Bronchial epithelial cell (primary cell): ENCODE data around the gene PICK1. TPM values are rescaled to one million over a fixed set of nuclear protein-coding genes. Genes with fewer than 3 reads are reported as not detected.
A peak's percentile ranks its signal among the peaks of the same experiment; 100 is the strongest.

Source experiments
- DNase-seq: peaks from one replicate; pipeline ENCODE4 v3.0.0-alpha.2; 2010; ENCODE audit warnings: low read depth
- FAIRE-seq: peaks from 2 replicates; lab custom pipeline; 2011; peaks lifted over from hg19 to GRCh38; lab: Jason Lieb, UNC
- H3K27me3 ChIP-seq: 2 replicates; pipeline ENCODE4 v1.5.1; 2011; ENCODE audit warnings: low read length; ENCODE audit not compliant: control insufficient read depth, insufficient read depth
- H3K36me3 ChIP-seq: 2 replicates; pipeline ENCODE4 v1.5.1; 2011; ENCODE audit warnings: low read length; ENCODE audit not compliant: control insufficient read depth, insufficient read depth
- H3K4me3 ChIP-seq: 2 replicates; pipeline ENCODE4 v1.5.1; 2011; ENCODE audit warnings: mild to moderate bottlenecking, low read depth, low read length, control low read depth
- CTCF ChIP-seq: IDR thresholded peaks from 2 replicates; pipeline ENCODE4 v1.5.1; 2011; ENCODE audit warnings: mild to moderate bottlenecking, moderate library complexity, low read length, control low read depth, inconsistent platforms; ENCODE audit not compliant: insufficient read depth, severe bottlenecking
- total RNA-seq: library from RNA; depleted of rRNA; stranded (reverse); fragments of >200 nt; gene quantifications from 2 replicates; pipeline ENCODE4 v1.2.1, GENCODE V29; 2014

PICK1 gene
- total RNA-seq, 1 donor from 2014 or later, result 27.9 TPM

- Histone ChIP-seq H3K4me3 (no peak overlapping the region), H3K27me3 (peaks cover 8% of the 10 kb centered on the region), H3K36me3 (no peaks in the 10 kb centered on the region)
- FAIRE-seq (no peak), DNase-seq (no peak)
- TF ChIP-seq CTCF, result no peak
These were observed 27.3 kb upstream of the PICK1 start for GRCh38 chr22:38029901-38030300.

- no peak for FAIRE-seq
- Histone ChIP-seq H3K27me3 (peaks cover 6% of the 10 kb centered on the region), H3K36me3 (no peaks in the 10 kb centered on the region), H3K4me3 (no peak overlapping the region)
- DNase-seq, result no peak
- TF ChIP-seq CTCF, result no peak
These were observed 26.7 kb upstream of the PICK1 start for GRCh38 chr22:38030311-38031133.

GRCh38 chr22:38031491-38031890 lies 25.7 kb upstream of the PICK1 start:
- Histone ChIP-seq H3K36me3 (no peaks in the 10 kb centered on the region), H3K4me3 (no peak overlapping the region), H3K27me3 (peaks cover 3% of the 10 kb centered on the region)
- no peak for FAIRE-seq
- no peak for TF ChIP-seq CTCF
- no peak for DNase-seq

DNA sequence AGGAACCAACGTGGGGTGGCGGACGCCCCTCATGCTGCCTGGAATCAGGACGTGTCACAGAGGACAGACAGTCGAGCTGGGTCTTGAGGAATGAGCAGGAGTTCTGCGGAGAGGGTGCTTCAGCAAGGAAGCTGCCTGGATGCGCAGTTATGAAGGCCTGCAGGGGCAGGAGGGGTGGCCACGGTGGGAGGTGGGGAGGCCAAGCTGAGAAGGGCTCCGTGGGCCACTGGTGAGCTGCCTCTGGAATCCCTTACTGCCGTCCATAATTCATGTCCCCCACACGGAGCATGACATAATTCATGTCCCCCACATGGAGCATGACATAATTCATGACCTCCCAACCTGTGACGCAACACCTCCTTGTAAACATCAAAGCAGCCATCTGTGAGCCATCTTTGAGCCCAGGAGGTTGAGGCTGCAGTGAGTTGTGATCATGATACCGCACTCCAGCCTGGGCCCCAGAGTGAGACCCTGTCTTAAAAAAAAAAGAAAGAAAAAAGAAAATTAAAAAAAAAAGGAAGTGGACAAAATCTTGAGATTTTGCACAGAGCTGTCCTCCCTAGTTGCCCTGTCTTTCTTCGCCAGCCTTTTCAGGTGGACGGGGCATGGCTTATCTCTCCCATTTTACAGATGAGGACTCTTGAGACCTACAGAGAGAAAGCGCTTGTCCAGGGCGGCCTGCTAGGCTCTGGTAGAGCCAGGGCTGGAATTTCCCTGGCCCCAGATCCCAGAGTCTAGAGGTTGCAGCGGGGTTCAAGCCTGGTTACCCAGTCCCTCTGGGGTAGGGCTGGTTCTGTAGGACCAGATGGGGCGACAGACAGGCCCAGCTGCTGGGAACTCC lies 24.3 kb upstream of the PICK1 start:
- no peak for TF ChIP-seq CTCF
- H3K4me3 ChIP-seq, result no peak overlapping the region
- FAIRE-seq, result no peak
- no peaks in the 10 kb centered on the region for H3K36me3 ChIP-seq
- peak; percentile 44 for DNase-seq
- peaks cover 3% of the 10 kb centered on the region for H3K27me3 ChIP-seq

DNA sequence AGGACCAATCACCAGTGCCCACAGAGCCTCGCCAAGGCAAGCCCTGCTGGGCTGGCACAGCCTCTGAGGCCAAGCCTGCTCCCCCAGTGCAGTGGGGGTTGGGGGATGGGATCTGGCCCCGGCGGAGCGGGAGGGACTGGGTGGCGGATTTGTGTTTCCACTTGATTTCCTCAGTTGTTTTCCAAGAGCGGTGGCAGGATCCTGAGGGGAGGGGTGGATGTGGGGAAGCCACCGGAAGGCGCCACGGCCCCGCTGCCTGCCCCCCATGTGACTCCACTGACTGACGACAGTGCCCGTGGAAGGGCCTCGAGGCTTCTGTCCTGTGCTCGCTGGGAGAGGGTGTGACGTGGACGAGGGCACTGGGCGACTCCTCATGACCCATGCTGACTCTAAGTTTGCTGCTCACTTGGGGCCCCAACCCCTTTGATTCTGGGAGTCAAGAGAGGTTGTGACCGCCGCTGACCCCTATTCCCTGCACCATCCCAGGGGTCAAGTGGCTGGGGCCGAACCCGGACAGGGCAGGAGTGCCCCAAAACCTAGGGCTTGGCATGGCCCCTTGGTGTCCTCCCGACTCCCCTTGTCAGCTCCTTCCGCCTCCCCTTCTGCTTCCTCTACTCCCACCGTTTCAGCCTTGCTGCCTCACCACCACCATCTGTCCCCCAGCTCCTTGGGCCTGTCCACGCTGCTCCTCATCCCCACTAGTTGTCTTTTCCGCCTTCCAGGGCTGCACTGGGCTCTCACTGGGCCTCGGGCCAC lies 23.5 kb upstream of the PICK1 start:
- Histone ChIP-seq H3K4me3 (no peak overlapping the region), H3K36me3 (no peaks in the 10 kb centered on the region), H3K27me3 (peaks cover 3% of the 10 kb centered on the region)
- no peak for TF ChIP-seq CTCF
- DNase-seq (no peak), FAIRE-seq (no peak)
